GM12874 (cell line): ENCODE data around the gene MXRA8.

Source experiments
- CTCF ChIP-seq: IDR thresholded peaks from 2 replicates; pipeline ENCODE4 v1.5.1; 2011; ENCODE audit warnings: low read depth, mild to moderate bottlenecking, control low read depth, low read length, moderate library complexity; ENCODE audit not compliant: insufficient read depth

The MXRA8 gene

GRCh38 chr1:1320666-1321448 lies 37.5 kb downstream of the MXRA8 start:
- TF ChIP-seq CTCF, result no peak

GRCh38 chr1:1319646-1319941 lies 38.8 kb downstream of the MXRA8 start:
- TF ChIP-seq CTCF, result no peak

GRCh38 chr1:1318777-1319645 lies 39.3 kb downstream of the MXRA8 start:
- TF ChIP-seq CTCF, result no peak

- TF ChIP-seq CTCF, result no peak
Observed at GRCh38 chr1:1318131-1318652, 40.2 kb downstream of the MXRA8 start.

- no peak for TF ChIP-seq CTCF
Observed at GRCh38 chr1:1317420-1317819, 40.9 kb downstream of the MXRA8 start.

- TF ChIP-seq CTCF, result no peak
Observed at GRCh38 chr1:1315435-1315954, 42.9 kb downstream of the MXRA8 start.

GRCh38 chr1:1314678-1315335 lies 43.5 kb downstream of the MXRA8 start:
- TF ChIP-seq CTCF, result no peak
